Endothelial cell of umbilical vein (primary cell): ENCODE results near the gene SNAPC2.
"Not testable (repeated sequence)": the region's sequence is repeated elsewhere in the genome, so short reads cannot be mapped to it uniquely, and the experiment has no call there.

Experiments used
- CTCF ChIP-seq, 2 donors: IDR thresholded peaks; 1 replicate in 1 of 2; 2 replicates in 1 of 2; pipeline ENCODE4 v1.5.1; 2011; ENCODE audit warnings: low read length in 2 of 2, mild to moderate bottlenecking in 2 of 2, moderate library complexity in 2 of 2, control low read depth in 1 of 2, inconsistent platforms in 1 of 2, low read depth in 1 of 2; ENCODE audit not compliant: insufficient read depth in 1 of 2; ENCODE audit errors: extremely low read depth in 1 of 2
- EZH2 ChIP-seq: IDR thresholded peaks from 2 replicates; pipeline ENCODE4 v1.6.1; 2012; ENCODE audit warnings: borderline replicate concordance, low read depth, mild to moderate bottlenecking, moderate library complexity, low read length, inconsistent platforms; ENCODE audit not compliant: severe bottlenecking
- MAX ChIP-seq: IDR thresholded peaks from 2 replicates; pipeline ENCODE4 v1.6.1; 2011; ENCODE audit not compliant: insufficient read depth, insufficient read length
- POLR2A ChIP-seq: IDR thresholded peaks from 2 replicates; pipeline ENCODE4 v1.6.1; 2012; ENCODE audit warnings: low read depth, mild to moderate bottlenecking, control low read depth, low read length
- POLR2AphosphoS5 ChIP-seq: IDR thresholded peaks from 2 replicates; pipeline ENCODE4 v1.6.1; 2012; ENCODE audit warnings: low read depth, mild to moderate bottlenecking, control low read depth, low read length, moderate library complexity; ENCODE audit not compliant: insufficient read depth

GRCh38 chr19:7930030-7930429 is 9.9 kb downstream of the SNAPC2 start:
- TF ChIP-seq CTCF (IDR thresholded peaks at IDR 0.05; ENCODE audit: extremely low read depth in 1 of 2, insufficient read depth in 1 of 2, low read depth in 1 of 2, low read length in 2 of 2); MAX; EZH2; POLR2A; POLR2AphosphoS5: not testable (repeated sequence)
